ENCODE measurements around the gene FHL1. TPM values are rescaled to one million over a fixed set of nuclear protein-coding genes. Genes with fewer than 3 reads are reported as not detected.
A peak's percentile ranks its signal among the peaks of the same experiment; 100 is the strongest.

The FHL1 gene
- total RNA-seq, 1 donor = 98.1 TPM

- DNase-seq (ENCODE audit: low read depth) = no peak
- TF ChIP-seq, protein P1, sequence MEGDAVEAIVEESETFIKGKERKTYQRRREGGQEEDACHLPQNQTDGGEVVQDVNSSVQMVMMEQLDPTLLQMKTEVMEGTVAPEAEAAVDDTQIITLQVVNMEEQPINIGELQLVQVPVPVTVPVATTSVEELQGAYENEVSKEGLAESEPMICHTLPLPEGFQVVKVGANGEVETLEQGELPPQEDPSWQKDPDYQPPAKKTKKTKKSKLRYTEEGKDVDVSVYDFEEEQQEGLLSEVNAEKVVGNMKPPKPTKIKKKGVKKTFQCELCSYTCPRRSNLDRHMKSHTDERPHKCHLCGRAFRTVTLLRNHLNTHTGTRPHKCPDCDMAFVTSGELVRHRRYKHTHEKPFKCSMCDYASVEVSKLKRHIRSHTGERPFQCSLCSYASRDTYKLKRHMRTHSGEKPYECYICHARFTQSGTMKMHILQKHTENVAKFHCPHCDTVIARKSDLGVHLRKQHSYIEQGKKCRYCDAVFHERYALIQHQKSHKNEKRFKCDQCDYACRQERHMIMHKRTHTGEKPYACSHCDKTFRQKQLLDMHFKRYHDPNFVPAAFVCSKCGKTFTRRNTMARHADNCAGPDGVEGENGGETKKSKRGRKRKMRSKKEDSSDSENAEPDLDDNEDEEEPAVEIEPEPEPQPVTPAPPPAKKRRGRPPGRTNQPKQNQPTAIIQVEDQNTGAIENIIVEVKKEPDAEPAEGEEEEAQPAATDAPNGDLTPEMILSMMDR (IDR thresholded peaks at IDR 0.05; ENCODE audit: insufficient read depth, low read length) = no peak
- H3K4me3 ChIP-seq (ENCODE audit: low read depth, low read length) = no peak overlapping the region
These were observed 3.6 kb upstream of the FHL1 start for GRCh38 chrX:136143711-136144110.

- TF ChIP-seq, protein P1 (IDR thresholded peaks at IDR 0.05; ENCODE audit: insufficient read depth, low read length) = no peak
- DNase-seq (ENCODE audit: low read depth) = no peak
- H3K4me3 ChIP-seq (ENCODE audit: low read depth, low read length) = peak overlapping the region; percentile 55
These were observed 569 bp upstream of the FHL1 start for GRCh38 chrX:136146614-136147314.

GRCh38 chrX:136147976-136148375, 643 bp downstream of the FHL1 start:
- H3K4me3 ChIP-seq (ENCODE audit: low read depth, low read length) = peak overlapping the region; percentile 58
- TF ChIP-seq, protein P1 (IDR thresholded peaks at IDR 0.05; ENCODE audit: insufficient read depth, low read length) = no peak
- DNase-seq (ENCODE audit: low read depth) = no peak

DNA sequence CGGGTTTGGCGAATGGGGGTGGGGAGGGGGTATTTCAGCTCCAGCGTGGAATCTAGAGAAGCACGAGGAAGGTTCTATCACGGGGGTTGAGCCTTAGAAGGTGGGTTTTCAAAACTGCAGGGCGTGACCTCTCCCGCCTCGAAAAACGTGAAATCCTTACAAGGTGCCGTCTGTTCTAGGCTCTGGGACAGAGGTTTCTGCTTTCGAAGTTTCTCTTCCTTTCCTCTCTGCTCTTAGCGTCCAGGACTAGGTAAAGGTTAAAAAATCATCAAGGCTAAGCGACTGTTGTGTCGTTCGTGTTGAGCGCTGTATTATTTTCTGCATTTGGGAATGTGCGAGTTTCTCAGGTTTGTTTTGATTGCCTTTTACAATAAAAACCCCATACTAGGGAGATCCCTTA, 1.1 kb downstream of the FHL1 start:
- DNase-seq (ENCODE audit: low read depth) = no peak

GRCh38 chrX:136154998-136155397, 7.7 kb downstream of the FHL1 start:
- DNase-seq (ENCODE audit: low read depth) = no peak
- no peak overlapping the region for H3K4me3 ChIP-seq (ENCODE audit: low read depth, low read length)
- TF ChIP-seq, protein P1 (IDR thresholded peaks at IDR 0.05; ENCODE audit: insufficient read depth, low read length) = no peak

More for the DNA sequence above, 1.1 kb downstream of the FHL1 start:
- peak overlapping the region; percentile 58 for H3K4me3 ChIP-seq (ENCODE audit: low read depth, low read length)
- TF ChIP-seq, protein P1 (IDR thresholded peaks at IDR 0.05; ENCODE audit: insufficient read depth, low read length) = no peak

- no peak overlapping the region for H3K4me3 ChIP-seq (ENCODE audit: low read depth, low read length)
- DNase-seq (ENCODE audit: low read depth) = no peak
- TF ChIP-seq, protein P1 (IDR thresholded peaks at IDR 0.05; ENCODE audit: insufficient read depth, low read length) = no peak
These were observed 9.3 kb downstream of the FHL1 start for GRCh38 chrX:136156560-136157117.
